Heart right ventricle (tissue), 16 donors: ENCODE measurements around the gene FAM78B. TPM values are rescaled to one million over a fixed set of nuclear protein-coding genes. Genes with fewer than 3 reads are reported as not detected.
A peak's percentile ranks its signal among the peaks of the same experiment; 100 is the strongest.

Experiments
- ATAC-seq, 8 donors: fragments of 200-7000 bp; cut with Tn5 transposase; one replicate each; pipeline ENCODE4 v1.9.1; 2020; ENCODE audit warnings: mild to moderate bottlenecking in 8 of 8, moderate library complexity in 8 of 8, moderate number of reproducible peaks in 1 of 8
- DNase-seq, 2 donors: peaks; one replicate each; pipeline ENCODE4 v3.0.0-alpha.2; 2020
- H3K27ac ChIP-seq, 10 donors: fragments of 200-600 bp; sonication (generic) in 2 of 10; one replicate each; pipeline versions ENCODE4 v1.5.0 to v1.8.0; 2020 to 2022; ENCODE audit warnings: mild to moderate bottlenecking in 3 of 10
- H3K27me3 ChIP-seq, 7 donors: fragments of 200-600 bp; one replicate each; pipeline ENCODE4 v1.8.0; 2021 to 2022; ENCODE audit warnings: mild to moderate bottlenecking in 2 of 7
- H3K36me3 ChIP-seq, 9 donors: fragments of 200-600 bp; sonication (generic) in 1 of 9; one replicate each; pipeline versions ENCODE4 v1.5.0 to v1.8.0; 2020 to 2022; ENCODE audit warnings: mild to moderate bottlenecking in 2 of 9
- H3K4me1 ChIP-seq, 9 donors: fragments of 200-600 bp; sonication (generic) in 1 of 9; one replicate each; pipeline versions ENCODE4 v1.5.0 to v1.8.0; 2020 to 2022; ENCODE audit warnings: mild to moderate bottlenecking in 4 of 9
- H3K4me3 ChIP-seq, 10 donors: fragments of 200-600 bp; sonication (generic) in 2 of 10; one replicate each; pipeline versions ENCODE4 v1.5.0 to v1.8.0; 2020 to 2022; ENCODE audit warnings: mild to moderate bottlenecking in 7 of 10, moderate library complexity in 2 of 10
- H3K9me3 ChIP-seq, 11 donors: fragments of 200-600 bp in 10 of 11; sonication (generic) in 2 of 11; one replicate each; pipeline versions ENCODE4 v1.5.0 to v1.8.0; 2013 to 2022; ENCODE audit warnings: mild to moderate bottlenecking in 2 of 11, control low read depth in 1 of 11, moderate library complexity in 1 of 11
- CTCF ChIP-seq, 9 donors: fragments of 200-600 bp; sonication (generic) in 2 of 9; IDR thresholded peaks; one replicate each; pipeline versions ENCODE4 v1.5.0 to v1.8.0; 2021 to 2022; ENCODE audit warnings: antibody characterized with exemption in 9 of 9, mild to moderate bottlenecking in 5 of 9, moderate library complexity in 1 of 9
- WGBS, 2 donors: extraction: QIAGEN DNeasy Blood & Tissue Kit; methylation state at CpG; one replicate each; pipeline ENCODE4 v1.1.7; 2013; ENCODE audit warnings: inconsistent platforms in 1 of 2; 5-methylcytosine and 5-hydroxymethylcytosine counted together
- intact Hi-C, 10 donors: fragments of 100-400 bp; cut with DNase I; formaldehyde crosslinking; loops; one replicate each; pipeline versions ENCODE4 v1.11.1 to v1.14.2; 2022
- polyA plus RNA-seq, 2 donors: library from polyadenylated mRNA; stranded (reverse); fragments of 200-250 nt; gene quantifications; one replicate each; pipeline ENCODE4 v1.2.3, GENCODE V29; 2013
- total RNA-seq, 10 donors: library from RNA; stranded (reverse); fragmentation: NEBNext Ultra II Directional in 3 of 10; extraction: Animal tissue kit (Norgen Biotek cat#: 25700) in 3 of 10; gene quantifications; one replicate each; pipeline versions ENCODE4 v1.2.1 to v1.2.4, GENCODE V29; 2021 to 2023
- donor health status: Arrhythmogenic right ventricular cardiomyopathy.
- donor health status: ischemic (EF 13 %, LVEDD 7.1; RV severe dilation, severe dysfunction).
- donor health status: healthy with polysubstance abuse.
- donor health status: DM: no; HTN: yes; CAD: no.
- donor health status: DM: no; HTN: no; CAD: no.
- donor health status: ischemic (EF 25% LVEDD 6.9; RV normal size, moderate dysfunction).
- donor health status: ischemic (EF 25% LVEDD 5.7; RV mildly dilated, moderate dysfunction).
- donor health status: healthy.
- donor health status: DM: yes; HTN: yes; CAD: no.
- donor health status: Ischemic cardiomyopathy.
- donor health status: ischemic (EF 35%, LVEDD 5.7; RV mildly dilated, moderate dysfunction).
- donor health status: nonischemic (EF 11% LVEDD 7.7; RV severe dilation, severe dysfunction).
- donor health status: DM: yes; HTN: yes; CAD: no.
- donor health status: PGD.
- donor health status: ischemic (EF 29% LVEDD 5.4; RV normal size, mild dysfunction).
- donor health status: nonischemic (EF 23%, LVEDD 6.1; RV moderate dilation, normal function).

Gene FAM78B
- total and polyA plus RNA-seq, 12 donors = 1.4 to 5.4 (median 2.4) TPM

- peak overlapping the region in 2 of 10 donors; percentile 39 to 51 for H3K27ac ChIP-seq
- H3K9me3 ChIP-seq = no peaks in the 10 kb centered on the region
- TF ChIP-seq CTCF (IDR thresholded peaks at IDR 0.05) = no peak
- DNase-seq (no peak), ATAC-seq (peak in 2 of 8 donors; percentile 10 to 21)
- 60 to 69% methylated on average over 1 of the region's 1 CpG for WGBS, 2 donors
- H3K36me3 ChIP-seq = no peaks in the 10 kb centered on the region
- H3K27me3 ChIP-seq = no peaks in the 10 kb centered on the region
- H3K4me3 ChIP-seq = no peak overlapping the region
- H3K4me1 ChIP-seq = peaks cover 0 to 16% (median 0%) of the 10 kb centered on the region in 9 donors
- intact Hi-C loops = no loop called here
Observed at GRCh38 chr1:166063701-166064100, 103.1 kb downstream of the FAM78B start.

GRCh38 chr1:166062421-166063070 is 104.3 kb downstream of the FAM78B start:
- H3K36me3 ChIP-seq = no peaks in the 10 kb centered on the region
- 70 to 74% methylated on average over 12 of the region's 12 CpGs for WGBS, 2 donors
- intact Hi-C loops = no loop called here
- H3K27me3 ChIP-seq = peaks cover 0 to 3% (median 0%) of the 10 kb centered on the region in 7 donors
- peaks cover 0 to 21% (median 0%) of the 10 kb centered on the region in 9 donors for H3K4me1 ChIP-seq
- no peak overlapping the region for H3K4me3 ChIP-seq
- H3K27ac ChIP-seq = no peak overlapping the region
- ATAC-seq (no peak), DNase-seq (no peak)
- TF ChIP-seq CTCF (IDR thresholded peaks at IDR 0.05) = no peak
- no peaks in the 10 kb centered on the region for H3K9me3 ChIP-seq

GRCh38 chr1:166057650-166058049 is 109.2 kb downstream of the FAM78B start:
- 48 to 51% methylated on average over 5 of the region's 5 CpGs for WGBS, 2 donors
- Histone ChIP-seq H3K36me3 (no peaks in the 10 kb centered on the region), H3K27ac (no peak overlapping the region), H3K4me1 (peaks cover 0 to 8% (median 0%) of the 10 kb centered on the region in 9 donors), H3K27me3 (peaks cover 0 to 18% (median 0%) of the 10 kb centered on the region in 7 donors), H3K4me3 (no peak overlapping the region), H3K9me3 (no peaks in the 10 kb centered on the region)
- ATAC-seq = no peak
- DNase-seq = no peak
- TF ChIP-seq CTCF (IDR thresholded peaks at IDR 0.05) = no peak
- intact Hi-C loops = no loop called here

GRCh38 chr1:166053395-166053794 is 113.4 kb downstream of the FAM78B start:
- Histone ChIP-seq H3K27ac (no peak overlapping the region), H3K4me1 (peaks cover 0 to 8% (median 0%) of the 10 kb centered on the region in 9 donors), H3K4me3 (no peak overlapping the region), H3K36me3 (no peaks in the 10 kb centered on the region), H3K9me3 (no peaks in the 10 kb centered on the region), H3K27me3 (peaks cover 0 to 29% (median 4%) of the 10 kb centered on the region in 7 donors)
- intact Hi-C loops = no loop called here
- no peak for DNase-seq
- TF ChIP-seq CTCF (IDR thresholded peaks at IDR 0.05) = no peak
- 83 to 95% methylated on average over 3 of the region's 3 CpGs for WGBS, 2 donors
- no peak for ATAC-seq
